HEK293 (cell line): Measurements from ENCODE around the gene SPATA6L.

Experiments used
- ZBTB1 ChIP-seq: fragments of 450-650 bp; formaldehyde crosslinking; IDR thresholded peaks from 2 replicates; pipeline ENCODE4 v1.5.1; 2016; ENCODE audit warnings: missing biosample characterization, missing genetic modification characterization
- TF ChIP-seq, protein P1 (sequence below): fragments of 450-650 bp; formaldehyde crosslinking; IDR thresholded peaks from 2 replicates; pipeline ENCODE4 v1.5.1; 2016; ENCODE audit warnings: missing biosample characterization, missing genetic modification characterization

DNA sequence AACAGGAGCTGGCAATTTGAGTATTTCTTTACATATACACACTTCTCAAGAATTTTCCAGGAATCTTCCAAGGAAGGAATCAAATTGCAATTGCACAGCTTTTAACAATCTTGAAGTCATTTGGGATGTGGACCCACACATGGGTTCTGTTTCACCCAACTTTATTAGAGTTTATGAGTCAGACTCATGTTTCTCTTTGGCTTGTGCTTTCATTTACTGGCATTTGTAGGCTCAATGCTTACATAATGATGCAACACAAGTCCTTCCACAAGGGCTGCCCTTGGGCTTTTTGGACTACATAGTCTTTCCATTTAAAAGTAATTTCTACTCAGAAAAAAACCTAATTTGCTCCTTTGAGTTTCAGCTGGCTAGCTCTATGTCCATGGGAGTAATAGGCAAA is 8.5 kb upstream of the SPATA6L start:
- TF ChIP-seq ZBTB1 (tag by site-specific recombination): no peak
- TF ChIP-seq, protein P1, sequence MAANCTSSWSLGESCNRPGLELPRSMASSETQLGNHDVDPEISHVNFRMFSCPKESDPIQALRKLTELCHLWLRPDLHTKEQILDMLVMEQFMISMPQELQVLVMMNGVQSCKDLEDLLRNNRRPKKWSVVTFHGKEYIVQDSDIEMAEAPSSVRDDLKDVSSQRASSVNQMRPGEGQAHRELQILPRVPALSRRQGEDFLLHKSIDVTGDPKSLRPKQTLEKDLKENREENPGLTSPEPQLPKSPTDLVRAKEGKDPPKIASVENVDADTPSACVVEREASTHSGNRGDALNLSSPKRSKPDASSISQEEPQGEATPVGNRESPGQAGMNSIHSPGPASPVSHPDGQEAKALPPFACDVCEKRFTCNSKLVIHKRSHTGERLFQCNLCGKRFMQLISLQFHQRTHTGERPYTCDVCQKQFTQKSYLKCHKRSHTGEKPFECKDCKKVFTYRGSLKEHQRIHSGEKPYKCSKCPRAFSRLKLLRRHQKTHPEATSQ: no peak
